WTC11 (cell line): ENCODE data around the gene GPR151. TPM values are rescaled to one million over a fixed set of nuclear protein-coding genes. Genes with fewer than 3 reads are reported as not detected.
A peak's percentile ranks its signal among the peaks of the same experiment; 100 is the strongest.

ENCODE experiments used
- ATAC-seq: fragments of 200-7000 bp; cut with Tn5 transposase; 2 replicates; pipeline ENCODE4 v1.10.0; 2021; ENCODE audit warnings: mild to moderate bottlenecking, moderate library complexity
- CTCF ChIA-PET: fragments of 300-600 bp; sonication (Branson Sonifier 250); formaldehyde crosslinking; loops from one replicate; lab custom pipeline; 2021; ENCODE audit warnings: antibody characterized with exemption; lab: Charles Lee
- POLR2A ChIA-PET: fragments of 350-600 bp; sonication (Branson Sonifier 250); formaldehyde crosslinking; loops from one replicate; lab custom pipeline; 2021; ENCODE audit warnings: antibody characterized with exemption; lab: Charles Lee
- DNase-seq: peaks from one replicate; pipeline ENCODE4 v3.0.0; 2021; ENCODE audit warnings: low spot score
- H3K27ac Mint-ChIP-seq: 2 replicates; pipeline ENCODE4 v1.8.0; 2021; ENCODE audit warnings: mixed read lengths
- H3K27me3 Mint-ChIP-seq: 2 replicates; pipeline ENCODE4 v1.8.0; 2021; ENCODE audit warnings: low read depth, mild to moderate bottlenecking, moderate library complexity, mixed read lengths
- H3K36me3 Mint-ChIP-seq: 2 replicates; pipeline ENCODE4 v1.8.0; 2021; ENCODE audit warnings: mixed read lengths
- H3K4me1 Mint-ChIP-seq: 2 replicates; pipeline ENCODE4 v1.8.0; 2022; ENCODE audit warnings: mixed read lengths
- H3K4me3 Mint-ChIP-seq: 2 replicates; pipeline ENCODE4 v1.8.0; 2021; ENCODE audit warnings: mild to moderate bottlenecking, moderate library complexity, mixed read lengths
- H3K9me3 Mint-ChIP-seq: 2 replicates; pipeline ENCODE4 v1.8.0; 2021; ENCODE audit warnings: mixed read lengths
- CREB1 ChIP-seq: sonication (generic); formaldehyde crosslinking; IDR thresholded peaks from 2 replicates; pipeline ENCODE4 v1.8.0; 2023; ENCODE audit warnings: mild to moderate bottlenecking, missing genetic modification reagents
- ESRRA ChIP-seq: sonication (generic); formaldehyde crosslinking; IDR thresholded peaks from 2 replicates; pipeline ENCODE4 v1.8.1; 2022; ENCODE audit warnings: mild to moderate bottlenecking, missing genetic modification reagents, borderline replicate concordance
- FOXK1 ChIP-seq: sonication (generic); formaldehyde crosslinking; IDR thresholded peaks from 2 replicates; pipeline ENCODE4 v1.8.0; 2022; ENCODE audit warnings: mild to moderate bottlenecking, moderate library complexity, missing genetic modification reagents
- OVOL2 ChIP-seq: fragments of 250-450 bp; sonication (Bioruptor Pico); IDR thresholded peaks from 2 replicates; pipeline ENCODE4 v1.9.0; 2021; ENCODE audit warnings: mild to moderate bottlenecking, borderline replicate concordance
- RORB ChIP-seq: fragments of 250-450 bp; sonication (Bioruptor Pico); IDR thresholded peaks from 2 replicates; pipeline ENCODE4 v1.9.0; 2021; ENCODE audit warnings: mild to moderate bottlenecking
- SP1 ChIP-seq: sonication (generic); formaldehyde crosslinking; conservative IDR thresholded peaks from 2 replicates; pipeline ENCODE4 v1.8.1; 2022; ENCODE audit warnings: missing genetic modification reagents
- ZNF138 ChIP-seq: sonication (generic); formaldehyde crosslinking; conservative IDR thresholded peaks from 2 replicates; pipeline ENCODE4 v1.8.1; 2022; ENCODE audit warnings: mild to moderate bottlenecking, moderate library complexity, missing genetic modification reagents
- ZNF219 ChIP-seq: sonication (generic); formaldehyde crosslinking; IDR thresholded peaks from 2 replicates; pipeline ENCODE4 v1.8.0; 2023; ENCODE audit warnings: missing genetic modification reagents, mild to moderate bottlenecking, borderline replicate concordance
- ZNF423 ChIP-seq: fragments of 250-450 bp; sonication (Bioruptor Pico); IDR thresholded peaks from 2 replicates; pipeline ENCODE4 v2.1.2; 2022; ENCODE audit warnings: mild to moderate bottlenecking, moderate library complexity
- total RNA-seq: library from RNA; stranded (reverse); gene quantifications from 3 replicates; pipeline ENCODE4 v1.2.3, GENCODE V29; 2021
- TF ChIP-seq, protein P1 (sequence below): sonication (generic); formaldehyde crosslinking; conservative IDR thresholded peaks from 2 replicates; pipeline ENCODE4 v1.8.1; 2023; ENCODE audit warnings: mild to moderate bottlenecking, low read depth, missing genetic modification reagents, moderate library complexity
- TF ChIP-seq, protein P2 (sequence below): fragments of 250-450 bp; sonication (Bioruptor Pico); IDR thresholded peaks from 2 replicates; pipeline ENCODE4 v1.8.0; 2021; ENCODE audit warnings: mild to moderate bottlenecking
- TF ChIP-seq, protein P3 (sequence below): fragments of 250-450 bp; sonication (Bioruptor Pico); IDR thresholded peaks from 2 replicates; pipeline ENCODE4 v1.9.0; 2021; ENCODE audit warnings: mild to moderate bottlenecking
- TF ChIP-seq, protein P4 (sequence below): fragments of 250-450 bp; sonication (Bioruptor Pico); IDR thresholded peaks from 2 replicates; pipeline ENCODE4 v2.1.2; 2022; ENCODE audit warnings: mild to moderate bottlenecking, moderate library complexity
- TF ChIP-seq, protein P5 (sequence below): sonication (generic); formaldehyde crosslinking; IDR thresholded peaks from 2 replicates; pipeline ENCODE4 v1.8.0; 2022; ENCODE audit warnings: mild to moderate bottlenecking, missing genetic modification reagents
- TF ChIP-seq, protein P6 (sequence below): fragments of 250-450 bp; sonication (Bioruptor Pico); IDR thresholded peaks from 2 replicates; pipeline ENCODE4 v1.9.0; 2021; ENCODE audit warnings: moderate library complexity, mild to moderate bottlenecking, inconsistent platforms, borderline replicate concordance
- TF ChIP-seq, protein P7 (sequence below): fragments of 200-600 bp; IDR thresholded peaks from 2 replicates; pipeline ENCODE4 v1.8.0; 2022; ENCODE audit warnings: antibody characterized with exemption
- TF ChIP-seq, protein P8 (sequence below): fragments of 250-450 bp; sonication (Bioruptor Pico); conservative IDR thresholded peaks from 2 replicates; pipeline ENCODE4 v1.9.0; 2021; ENCODE audit warnings: mild to moderate bottlenecking

Gene GPR151
- total RNA-seq, 1 experiment from 2014 or later: not detected

DNA sequence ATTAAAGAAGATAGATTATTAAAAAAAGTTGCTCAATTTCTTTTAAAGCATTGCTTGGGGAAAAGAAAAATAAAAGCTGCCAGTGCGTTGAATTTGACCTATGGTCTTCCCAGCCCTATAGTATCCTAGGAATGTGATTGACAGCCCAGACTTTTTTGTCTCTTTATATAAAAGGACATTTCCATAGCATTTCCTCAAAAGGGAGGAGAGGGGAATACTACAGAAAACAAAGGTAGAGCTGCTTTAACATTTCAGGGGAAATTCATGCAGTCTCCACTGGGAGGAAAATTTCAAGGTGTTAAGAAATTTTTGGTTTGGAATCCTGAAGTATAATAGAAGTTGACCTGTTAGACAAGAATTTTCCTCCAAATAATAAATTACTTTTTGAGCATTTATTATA lies 17.9 kb upstream of the GPR151 start:
- ChIA-PET POLR2A (no interaction called here), CTCF (interaction anchor here (0.5 to 4.0 kb wide), 58 partner anchors 7 to 836 kb away, joined by 3 to 94 read pairs (median 4); partner anchors contain the start of genes GPR151, STK32A and TCERG1)
- DNase-seq (no peak), ATAC-seq (peak; percentile 14; the same call in 1 of the 2 replicates)
- TF ChIP-seq, protein P1, sequence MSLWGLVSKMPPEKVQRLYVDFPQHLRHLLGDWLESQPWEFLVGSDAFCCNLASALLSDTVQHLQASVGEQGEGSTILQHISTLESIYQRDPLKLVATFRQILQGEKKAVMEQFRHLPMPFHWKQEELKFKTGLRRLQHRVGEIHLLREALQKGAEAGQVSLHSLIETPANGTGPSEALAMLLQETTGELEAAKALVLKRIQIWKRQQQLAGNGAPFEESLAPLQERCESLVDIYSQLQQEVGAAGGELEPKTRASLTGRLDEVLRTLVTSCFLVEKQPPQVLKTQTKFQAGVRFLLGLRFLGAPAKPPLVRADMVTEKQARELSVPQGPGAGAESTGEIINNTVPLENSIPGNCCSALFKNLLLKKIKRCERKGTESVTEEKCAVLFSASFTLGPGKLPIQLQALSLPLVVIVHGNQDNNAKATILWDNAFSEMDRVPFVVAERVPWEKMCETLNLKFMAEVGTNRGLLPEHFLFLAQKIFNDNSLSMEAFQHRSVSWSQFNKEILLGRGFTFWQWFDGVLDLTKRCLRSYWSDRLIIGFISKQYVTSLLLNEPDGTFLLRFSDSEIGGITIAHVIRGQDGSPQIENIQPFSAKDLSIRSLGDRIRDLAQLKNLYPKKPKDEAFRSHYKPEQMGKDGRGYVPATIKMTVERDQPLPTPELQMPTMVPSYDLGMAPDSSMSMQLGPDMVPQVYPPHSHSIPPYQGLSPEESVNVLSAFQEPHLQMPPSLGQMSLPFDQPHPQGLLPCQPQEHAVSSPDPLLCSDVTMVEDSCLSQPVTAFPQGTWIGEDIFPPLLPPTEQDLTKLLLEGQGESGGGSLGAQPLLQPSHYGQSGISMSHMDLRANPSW (CRISPR knock-in tag): no peak
- TF ChIP-seq, protein P2, sequence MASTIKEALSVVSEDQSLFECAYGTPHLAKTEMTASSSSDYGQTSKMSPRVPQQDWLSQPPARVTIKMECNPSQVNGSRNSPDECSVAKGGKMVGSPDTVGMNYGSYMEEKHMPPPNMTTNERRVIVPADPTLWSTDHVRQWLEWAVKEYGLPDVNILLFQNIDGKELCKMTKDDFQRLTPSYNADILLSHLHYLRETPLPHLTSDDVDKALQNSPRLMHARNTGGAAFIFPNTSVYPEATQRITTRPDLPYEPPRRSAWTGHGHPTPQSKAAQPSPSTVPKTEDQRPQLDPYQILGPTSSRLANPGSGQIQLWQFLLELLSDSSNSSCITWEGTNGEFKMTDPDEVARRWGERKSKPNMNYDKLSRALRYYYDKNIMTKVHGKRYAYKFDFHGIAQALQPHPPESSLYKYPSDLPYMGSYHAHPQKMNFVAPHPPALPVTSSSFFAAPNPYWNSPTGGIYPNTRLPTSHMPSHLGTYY (CRISPR knock-in tag): no peak
- TF ChIP-seq, protein P3, sequence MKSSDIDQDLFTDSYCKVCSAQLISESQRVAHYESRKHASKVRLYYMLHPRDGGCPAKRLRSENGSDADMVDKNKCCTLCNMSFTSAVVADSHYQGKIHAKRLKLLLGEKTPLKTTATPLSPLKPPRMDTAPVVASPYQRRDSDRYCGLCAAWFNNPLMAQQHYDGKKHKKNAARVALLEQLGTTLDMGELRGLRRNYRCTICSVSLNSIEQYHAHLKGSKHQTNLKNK (CRISPR knock-in tag): no peak
- TF ChIP-seq ZNF423 (CRISPR knock-in tag) (no peak), FOXK1 (CRISPR knock-in tag) (no peak), CREB1 (CRISPR knock-in tag) (no peak), OVOL2 (CRISPR knock-in tag) (no peak), ZNF138 (CRISPR knock-in tag) (no peak), RORB (CRISPR knock-in tag) (no peak)
- TF ChIP-seq, protein P4, sequence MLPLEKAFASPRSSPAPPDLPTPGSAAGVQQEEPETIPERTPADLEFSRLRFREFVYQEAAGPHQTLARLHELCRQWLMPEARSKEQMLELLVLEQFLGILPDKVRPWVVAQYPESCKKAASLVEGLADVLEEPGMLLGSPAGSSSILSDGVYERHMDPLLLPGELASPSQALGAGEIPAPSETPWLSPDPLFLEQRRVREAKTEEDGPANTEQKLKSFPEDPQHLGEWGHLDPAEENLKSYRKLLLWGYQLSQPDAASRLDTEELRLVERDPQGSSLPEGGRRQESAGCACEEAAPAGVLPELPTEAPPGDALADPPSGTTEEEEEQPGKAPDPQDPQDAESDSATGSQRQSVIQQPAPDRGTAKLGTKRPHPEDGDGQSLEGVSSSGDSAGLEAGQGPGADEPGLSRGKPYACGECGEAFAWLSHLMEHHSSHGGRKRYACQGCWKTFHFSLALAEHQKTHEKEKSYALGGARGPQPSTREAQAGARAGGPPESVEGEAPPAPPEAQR (CRISPR knock-in tag): no peak
- TF ChIP-seq, protein P5, sequence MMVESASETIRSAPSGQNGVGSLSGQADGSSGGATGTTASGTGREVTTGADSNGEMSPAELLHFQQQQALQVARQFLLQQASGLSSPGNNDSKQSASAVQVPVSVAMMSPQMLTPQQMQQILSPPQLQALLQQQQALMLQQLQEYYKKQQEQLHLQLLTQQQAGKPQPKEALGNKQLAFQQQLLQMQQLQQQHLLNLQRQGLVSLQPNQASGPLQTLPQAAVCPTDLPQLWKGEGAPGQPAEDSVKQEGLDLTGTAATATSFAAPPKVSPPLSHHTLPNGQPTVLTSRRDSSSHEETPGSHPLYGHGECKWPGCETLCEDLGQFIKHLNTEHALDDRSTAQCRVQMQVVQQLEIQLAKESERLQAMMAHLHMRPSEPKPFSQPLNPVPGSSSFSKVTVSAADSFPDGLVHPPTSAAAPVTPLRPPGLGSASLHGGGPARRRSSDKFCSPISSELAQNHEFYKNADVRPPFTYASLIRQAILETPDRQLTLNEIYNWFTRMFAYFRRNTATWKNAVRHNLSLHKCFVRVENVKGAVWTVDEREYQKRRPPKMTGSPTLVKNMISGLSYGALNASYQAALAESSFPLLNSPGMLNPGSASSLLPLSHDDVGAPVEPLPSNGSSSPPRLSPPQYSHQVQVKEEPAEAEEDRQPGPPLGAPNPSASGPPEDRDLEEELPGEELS (CRISPR knock-in tag): no peak
- TF ChIP-seq, protein P6, sequence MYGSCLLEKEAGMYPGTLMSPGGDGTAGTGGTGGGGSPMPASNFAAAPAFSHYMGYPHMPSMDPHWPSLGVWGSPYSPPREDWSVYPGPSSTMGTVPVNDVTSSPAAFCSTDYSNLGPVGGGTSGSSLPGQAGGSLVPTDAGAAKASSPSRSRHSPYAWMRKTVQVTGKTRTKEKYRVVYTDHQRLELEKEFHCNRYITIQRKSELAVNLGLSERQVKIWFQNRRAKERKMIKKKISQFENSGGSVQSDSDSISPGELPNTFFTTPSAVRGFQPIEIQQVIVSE (CRISPR knock-in tag): no peak
- Mint-ChIP-seq H3K4me3 (no peak overlapping the region), H3K27ac (no peak overlapping the region), H3K9me3 (peaks cover 6% of the 10 kb centered on the region; the same call in 1 of the 2 replicates), H3K27me3 (no peaks in the 10 kb centered on the region; the same call in 1 of the 2 replicates), H3K4me1 (peaks cover 15% of the 10 kb centered on the region), H3K36me3 (no peaks in the 10 kb centered on the region)

DNA sequence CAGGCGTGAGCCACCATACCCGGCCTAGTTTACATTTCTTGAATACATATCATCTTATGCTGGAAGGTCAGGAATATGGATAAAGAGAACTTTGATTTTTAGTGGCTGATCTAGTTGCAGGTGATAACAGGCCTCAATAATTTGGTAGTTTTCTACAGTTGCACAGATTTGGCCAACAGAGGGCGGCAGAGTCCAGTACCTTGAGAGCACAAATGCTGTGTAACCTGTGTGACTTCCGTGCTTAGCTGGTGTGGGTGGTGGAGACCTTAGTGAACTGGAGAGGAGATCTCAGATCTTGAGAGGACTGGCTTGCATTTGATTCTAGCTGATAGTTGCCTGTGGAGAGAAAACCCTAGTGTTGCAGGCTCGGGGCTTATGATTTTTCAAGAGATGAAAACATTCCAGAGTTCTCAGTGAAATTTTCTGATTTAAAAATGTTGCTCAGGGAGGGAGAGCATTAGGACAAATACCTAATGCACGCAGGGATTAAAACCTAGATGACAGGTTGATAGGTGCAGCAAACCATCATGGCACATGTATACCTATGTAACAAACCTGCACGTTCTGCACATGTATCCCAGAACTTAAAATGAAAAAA lies 17.4 kb upstream of the GPR151 start:
- H3K4me1 Mint-ChIP-seq: peaks cover 15% of the 10 kb centered on the region
- H3K36me3 Mint-ChIP-seq: no peaks in the 10 kb centered on the region
- peak; percentile 84 for DNase-seq
- ChIA-PET POLR2A (no interaction called here), CTCF (interaction anchor here (0.5 to 4.0 kb wide), 60 partner anchors 8 to 836 kb away, joined by 3 to 94 read pairs (median 4); partner anchors contain the start of genes GPR151, STK32A and TCERG1)
- H3K9me3 Mint-ChIP-seq: peaks cover 6% of the 10 kb centered on the region; the same call in 1 of the 2 replicates
- no peaks in the 10 kb centered on the region; the same call in 1 of the 2 replicates for H3K27me3 Mint-ChIP-seq
- 0 out of 2 replicates have a peak overlapping the region, but pooled peaks have one; percentile 33 for H3K4me3 Mint-ChIP-seq
- ATAC-seq: peak; percentile 90
- no peak overlapping the region; the same call in 1 of the 2 replicates for H3K27ac Mint-ChIP-seq
- TF ChIP-seq SP1 (CRISPR knock-in tag) (no peak), ESRRA (CRISPR knock-in tag) (no peak), ZNF219 (CRISPR knock-in tag) (no peak)
- TF ChIP-seq, protein P7, sequence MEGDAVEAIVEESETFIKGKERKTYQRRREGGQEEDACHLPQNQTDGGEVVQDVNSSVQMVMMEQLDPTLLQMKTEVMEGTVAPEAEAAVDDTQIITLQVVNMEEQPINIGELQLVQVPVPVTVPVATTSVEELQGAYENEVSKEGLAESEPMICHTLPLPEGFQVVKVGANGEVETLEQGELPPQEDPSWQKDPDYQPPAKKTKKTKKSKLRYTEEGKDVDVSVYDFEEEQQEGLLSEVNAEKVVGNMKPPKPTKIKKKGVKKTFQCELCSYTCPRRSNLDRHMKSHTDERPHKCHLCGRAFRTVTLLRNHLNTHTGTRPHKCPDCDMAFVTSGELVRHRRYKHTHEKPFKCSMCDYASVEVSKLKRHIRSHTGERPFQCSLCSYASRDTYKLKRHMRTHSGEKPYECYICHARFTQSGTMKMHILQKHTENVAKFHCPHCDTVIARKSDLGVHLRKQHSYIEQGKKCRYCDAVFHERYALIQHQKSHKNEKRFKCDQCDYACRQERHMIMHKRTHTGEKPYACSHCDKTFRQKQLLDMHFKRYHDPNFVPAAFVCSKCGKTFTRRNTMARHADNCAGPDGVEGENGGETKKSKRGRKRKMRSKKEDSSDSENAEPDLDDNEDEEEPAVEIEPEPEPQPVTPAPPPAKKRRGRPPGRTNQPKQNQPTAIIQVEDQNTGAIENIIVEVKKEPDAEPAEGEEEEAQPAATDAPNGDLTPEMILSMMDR: peak; percentile 71
- TF ChIP-seq, protein P8, sequence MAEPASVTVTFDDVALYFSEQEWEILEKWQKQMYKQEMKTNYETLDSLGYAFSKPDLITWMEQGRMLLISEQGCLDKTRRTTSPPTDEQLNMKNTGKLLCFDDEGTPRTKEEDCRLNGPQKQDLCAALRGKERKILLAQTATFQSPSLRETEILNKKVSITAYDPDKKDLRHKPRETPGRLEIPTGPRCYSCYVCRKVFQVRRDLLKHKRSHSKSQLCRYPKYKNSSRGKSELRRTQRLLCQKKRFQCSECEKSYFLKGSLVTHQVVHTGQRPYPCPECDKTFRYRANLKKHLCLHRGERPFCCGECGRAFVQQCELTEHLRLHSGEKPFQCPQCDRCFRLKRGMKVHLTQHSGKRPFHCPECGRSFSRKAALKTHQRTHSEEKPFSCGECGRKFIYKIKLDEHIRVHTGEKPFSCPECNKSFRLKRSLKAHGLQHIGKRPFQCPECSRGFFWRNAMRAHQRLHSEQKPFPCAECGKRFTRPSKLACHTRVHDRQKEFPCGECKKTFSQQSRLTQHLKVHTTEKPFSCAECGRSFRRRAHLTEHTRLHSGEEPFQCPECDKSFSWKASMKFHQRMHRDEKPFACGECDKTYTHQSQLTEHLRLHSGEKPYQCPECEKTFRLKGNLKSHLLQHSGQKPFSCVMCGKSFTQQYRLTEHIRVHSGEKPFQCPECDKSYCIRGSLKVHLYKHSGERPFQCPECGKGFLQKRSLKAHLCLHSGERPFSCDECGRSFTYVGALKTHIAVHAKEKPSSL (CRISPR knock-in tag): no peak
